Stromal cell of bone marrow (primary cell): ENCODE data around the gene RALGAPA2.

Source experiments
- DNase-seq: peaks from one replicate; pipeline ENCODE4 v3.0.0-alpha.2; 2012; ENCODE audit warnings: low read depth

The RALGAPA2 gene

GRCh38 chr20:20721489-20721888 is 9.0 kb upstream of the RALGAPA2 start:
- no peak for DNase-seq

GRCh38 chr20:20720158-20720557 is 7.7 kb upstream of the RALGAPA2 start:
- DNase-seq = no peak

DNA sequence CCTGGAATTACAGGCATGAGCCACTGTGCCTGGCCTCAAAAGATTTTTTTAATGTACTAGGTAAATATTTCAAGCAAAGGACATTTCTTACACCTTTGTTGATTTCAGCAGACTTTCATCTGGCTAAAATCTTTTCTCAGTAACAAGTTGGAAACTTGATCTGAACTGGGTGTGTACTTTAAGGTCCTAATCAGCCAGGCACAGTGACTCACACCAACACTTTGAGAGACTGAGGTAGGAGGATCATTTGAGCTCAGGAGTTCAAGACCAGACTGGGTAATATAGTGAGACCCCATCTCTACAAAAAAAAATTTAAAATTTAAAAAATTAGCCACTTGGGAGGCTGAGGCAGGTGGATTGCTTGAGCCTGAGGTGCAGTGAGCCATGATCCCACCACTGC is 7.0 kb upstream of the RALGAPA2 start:
- DNase-seq = no peak

GRCh38 chr20:20713244-20713765 is 861 bp upstream of the RALGAPA2 start:
- no peak for DNase-seq

- no peak for DNase-seq
Observed at GRCh38 chr20:20712004-20712473, 405 bp downstream of the RALGAPA2 start.

DNA sequence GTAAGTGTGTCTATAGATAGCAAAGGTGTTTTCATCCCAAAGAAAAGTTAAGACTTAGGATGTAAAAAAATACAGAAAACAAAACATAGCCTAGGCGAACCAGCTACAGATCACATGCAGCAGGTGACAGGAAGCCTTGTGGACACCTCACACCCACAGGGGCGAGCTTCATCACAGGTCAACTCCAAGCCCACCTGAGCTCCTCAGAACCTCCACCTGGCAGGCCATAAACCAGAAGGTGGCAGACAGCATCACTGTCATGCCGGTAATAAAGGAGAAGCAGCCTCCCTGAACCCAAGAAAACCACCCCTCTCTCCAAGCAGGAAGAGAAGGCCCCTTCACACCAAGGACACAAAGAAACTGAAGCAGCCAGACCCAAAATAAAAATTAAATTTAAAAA is 1.0 kb downstream of the RALGAPA2 start:
- no peak for DNase-seq

DNA sequence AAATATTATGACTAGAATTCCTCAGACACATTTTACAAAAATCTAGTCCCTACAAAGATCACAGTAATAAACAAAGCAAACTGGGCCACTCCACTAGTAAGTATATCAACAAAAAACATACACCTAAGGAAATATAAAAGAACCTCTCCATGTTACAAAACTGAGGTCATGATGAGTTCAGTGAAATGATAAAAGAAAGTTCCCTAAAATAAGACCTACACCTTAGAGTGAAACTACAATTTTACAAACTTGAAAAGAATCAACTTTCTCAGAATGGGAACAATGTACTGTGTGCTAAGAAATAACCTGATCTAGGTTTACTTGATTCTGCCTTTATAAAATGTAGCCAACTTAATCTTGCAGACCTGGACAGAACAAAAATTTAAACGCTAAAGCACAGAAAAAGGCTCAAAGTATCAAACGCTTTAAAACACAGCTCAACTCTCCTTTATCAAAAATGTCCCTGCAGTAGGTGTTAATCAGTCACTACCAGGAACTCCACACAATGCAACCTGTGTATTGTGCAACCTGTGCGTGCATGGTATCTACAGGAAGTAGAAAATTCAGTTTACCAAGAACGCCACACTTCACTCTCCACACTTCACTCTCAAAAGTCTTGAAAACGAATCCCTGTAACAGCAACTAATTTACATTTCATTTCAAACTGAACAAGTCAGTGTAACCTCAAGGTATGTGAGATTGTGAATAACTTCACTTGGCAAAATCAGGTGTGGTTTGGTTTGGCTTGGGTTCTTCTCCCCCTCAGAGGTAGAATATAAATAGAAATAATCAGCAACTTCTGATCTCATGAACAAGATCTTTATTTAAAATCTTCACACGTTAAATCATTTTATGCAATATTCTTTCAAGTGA is 1.8 kb downstream of the RALGAPA2 start:
- DNase-seq = no peak

GRCh38 chr20:20709887-20710286 is 2.6 kb downstream of the RALGAPA2 start:
- DNase-seq = no peak

GRCh38 chr20:20706285-20706684 is 6.2 kb downstream of the RALGAPA2 start:
- no peak for DNase-seq

- DNase-seq = no peak
Observed at GRCh38 chr20:20702330-20703245, 9.9 kb downstream of the RALGAPA2 start.

DNA sequence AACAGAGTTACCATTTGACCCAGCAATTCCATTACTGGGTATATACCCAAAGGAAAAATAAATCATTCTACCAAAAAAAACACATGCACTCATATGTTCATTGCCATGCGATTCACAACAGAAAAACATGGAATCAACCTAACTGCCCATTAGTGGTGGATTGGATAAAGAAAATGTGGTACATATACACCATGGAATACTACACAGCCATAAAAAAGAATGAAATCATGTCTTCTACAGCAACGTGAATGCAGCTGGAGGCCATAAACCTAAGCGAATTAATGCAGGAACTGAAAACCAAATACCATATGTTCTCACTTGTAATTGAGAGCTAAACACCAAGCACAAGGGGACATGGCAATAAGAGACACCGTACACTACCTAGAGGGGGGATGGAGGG is 12.5 kb downstream of the RALGAPA2 start:
- DNase-seq = no peak

- no peak for DNase-seq
Observed at GRCh38 chr20:20699144-20699543, 13.3 kb downstream of the RALGAPA2 start.

GRCh38 chr20:20697325-20697845 is 15.1 kb downstream of the RALGAPA2 start:
- no peak for DNase-seq

DNA sequence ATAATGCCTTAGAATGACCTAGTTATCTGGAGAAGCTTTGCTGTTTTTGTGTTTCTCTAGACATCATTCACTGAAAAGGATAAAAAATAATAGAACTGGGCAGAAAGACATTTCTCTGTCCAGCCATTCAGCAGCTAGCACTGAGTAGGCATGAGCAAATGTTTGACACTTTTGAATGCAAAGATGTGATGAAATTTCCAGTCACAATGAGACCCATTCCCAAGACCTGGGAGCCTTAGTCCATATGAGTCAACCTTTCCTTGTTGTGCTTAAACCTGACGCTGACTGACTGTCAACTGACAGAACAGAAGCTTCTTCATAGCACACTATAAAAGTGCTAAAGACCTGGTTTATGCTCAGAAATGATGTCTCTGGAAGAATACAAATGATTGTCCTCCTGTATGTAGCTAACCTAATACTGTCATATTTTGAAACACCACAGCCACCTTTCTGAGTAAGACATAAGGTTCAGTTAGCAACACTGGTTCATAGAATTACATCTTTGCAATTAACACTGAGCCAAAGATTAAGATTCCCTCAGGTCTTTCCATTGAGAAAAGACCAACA is 17.1 kb downstream of the RALGAPA2 start:
- no peak for DNase-seq

GRCh38 chr20:20694591-20694990 is 17.9 kb downstream of the RALGAPA2 start:
- no peak for DNase-seq

DNA sequence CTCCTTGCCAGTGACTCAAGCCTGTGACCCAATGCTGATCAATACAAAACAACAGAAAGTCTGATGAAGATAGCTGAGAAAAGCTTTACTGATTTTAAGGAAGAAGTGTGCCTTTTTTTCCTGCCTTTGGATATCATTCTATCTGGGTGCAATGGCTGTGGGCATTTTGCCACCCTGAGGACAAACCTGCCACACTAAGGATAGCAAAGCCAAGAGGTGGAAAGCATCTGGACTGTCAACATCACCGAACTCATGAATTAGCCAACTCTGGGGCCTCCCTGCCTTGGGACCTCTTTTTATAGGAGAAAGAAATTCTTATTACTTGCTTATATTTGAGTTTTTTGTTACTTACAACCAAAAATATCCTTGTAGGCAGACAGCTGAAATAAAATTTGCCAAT is 19.9 kb downstream of the RALGAPA2 start:
- no peak for DNase-seq

DNA sequence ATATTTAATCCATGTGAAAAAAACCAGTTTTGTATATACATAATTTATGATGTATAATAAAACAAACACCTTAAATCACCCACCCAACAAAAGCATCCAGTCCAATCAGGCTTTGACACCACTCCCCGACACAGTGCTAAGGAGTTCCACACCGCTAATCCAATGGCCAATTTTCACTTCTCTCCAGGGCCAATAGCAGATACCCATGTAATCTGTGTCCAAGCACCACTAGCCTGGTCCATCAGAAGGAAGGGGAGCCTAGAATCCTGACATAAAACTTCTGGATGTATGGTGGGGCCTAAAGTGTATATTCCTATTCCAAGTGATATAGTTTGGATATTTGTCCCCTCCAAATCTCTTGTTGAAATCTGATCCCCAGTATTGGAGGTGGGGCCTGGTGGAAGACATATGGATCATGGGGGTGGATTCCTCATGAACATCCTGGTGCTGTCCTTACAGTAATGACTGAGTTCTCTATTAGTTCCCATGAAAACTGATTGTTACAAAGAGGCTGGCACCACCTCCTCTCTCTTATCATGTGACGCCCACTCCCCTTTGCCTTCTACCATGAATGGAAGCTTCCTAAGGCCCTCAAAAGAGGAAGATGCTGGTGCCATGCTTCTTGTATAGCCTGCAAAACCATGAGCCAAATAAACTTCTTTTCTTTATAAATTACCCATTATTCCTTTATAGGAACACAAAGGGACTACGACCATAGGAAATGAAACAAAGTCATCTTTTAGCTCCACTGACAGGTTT is 20.8 kb downstream of the RALGAPA2 start:
- no peak for DNase-seq

GRCh38 chr20:20690676-20691476 is 21.6 kb downstream of the RALGAPA2 start:
- DNase-seq = no peak

- DNase-seq = no peak
Observed at GRCh38 chr20:20687319-20687718, 25.1 kb downstream of the RALGAPA2 start.

DNA sequence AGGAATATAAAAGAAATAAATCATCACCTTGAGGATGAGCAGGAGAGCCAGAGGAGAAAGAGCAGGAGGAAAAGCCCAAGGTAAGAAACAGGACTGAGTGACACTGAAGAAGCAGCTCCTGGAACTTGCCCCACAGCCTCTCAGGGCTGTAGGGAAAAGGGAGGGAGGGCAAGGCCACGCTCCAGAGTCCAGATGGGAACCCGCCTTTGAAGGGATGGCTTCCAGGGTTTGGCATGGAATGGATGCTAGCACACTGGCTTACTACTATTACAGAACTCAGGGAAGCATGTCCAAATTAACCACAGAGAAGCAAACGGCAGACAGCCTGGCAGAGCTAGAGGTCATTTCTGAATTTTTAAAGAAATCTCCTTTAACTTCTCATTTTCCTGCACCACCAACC is 26.8 kb downstream of the RALGAPA2 start:
- DNase-seq = no peak
